Measurements from ENCODE around the gene CXCL3.

DNA sequence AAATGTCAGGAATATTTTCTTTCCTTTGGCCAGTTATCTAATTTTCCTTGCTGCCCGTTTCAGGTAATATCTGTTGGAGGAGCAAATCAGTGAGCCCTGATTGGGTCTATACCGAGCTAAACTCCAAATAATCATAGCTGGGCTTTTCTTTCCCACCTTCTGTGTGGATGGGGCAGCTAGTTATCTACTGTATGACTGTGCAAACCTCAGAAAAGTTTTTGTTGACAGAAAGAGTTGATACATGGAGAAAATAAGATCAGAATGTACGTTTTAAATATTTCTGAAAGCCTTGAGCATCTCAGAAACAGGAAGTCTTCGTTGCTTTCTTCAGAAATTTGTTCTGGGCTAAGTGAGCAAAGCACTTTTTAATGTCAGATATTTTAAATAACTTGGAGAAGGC is 33.8 kb downstream of the CXCL3 start:
- TF ChIP-seq, protein P1, sequence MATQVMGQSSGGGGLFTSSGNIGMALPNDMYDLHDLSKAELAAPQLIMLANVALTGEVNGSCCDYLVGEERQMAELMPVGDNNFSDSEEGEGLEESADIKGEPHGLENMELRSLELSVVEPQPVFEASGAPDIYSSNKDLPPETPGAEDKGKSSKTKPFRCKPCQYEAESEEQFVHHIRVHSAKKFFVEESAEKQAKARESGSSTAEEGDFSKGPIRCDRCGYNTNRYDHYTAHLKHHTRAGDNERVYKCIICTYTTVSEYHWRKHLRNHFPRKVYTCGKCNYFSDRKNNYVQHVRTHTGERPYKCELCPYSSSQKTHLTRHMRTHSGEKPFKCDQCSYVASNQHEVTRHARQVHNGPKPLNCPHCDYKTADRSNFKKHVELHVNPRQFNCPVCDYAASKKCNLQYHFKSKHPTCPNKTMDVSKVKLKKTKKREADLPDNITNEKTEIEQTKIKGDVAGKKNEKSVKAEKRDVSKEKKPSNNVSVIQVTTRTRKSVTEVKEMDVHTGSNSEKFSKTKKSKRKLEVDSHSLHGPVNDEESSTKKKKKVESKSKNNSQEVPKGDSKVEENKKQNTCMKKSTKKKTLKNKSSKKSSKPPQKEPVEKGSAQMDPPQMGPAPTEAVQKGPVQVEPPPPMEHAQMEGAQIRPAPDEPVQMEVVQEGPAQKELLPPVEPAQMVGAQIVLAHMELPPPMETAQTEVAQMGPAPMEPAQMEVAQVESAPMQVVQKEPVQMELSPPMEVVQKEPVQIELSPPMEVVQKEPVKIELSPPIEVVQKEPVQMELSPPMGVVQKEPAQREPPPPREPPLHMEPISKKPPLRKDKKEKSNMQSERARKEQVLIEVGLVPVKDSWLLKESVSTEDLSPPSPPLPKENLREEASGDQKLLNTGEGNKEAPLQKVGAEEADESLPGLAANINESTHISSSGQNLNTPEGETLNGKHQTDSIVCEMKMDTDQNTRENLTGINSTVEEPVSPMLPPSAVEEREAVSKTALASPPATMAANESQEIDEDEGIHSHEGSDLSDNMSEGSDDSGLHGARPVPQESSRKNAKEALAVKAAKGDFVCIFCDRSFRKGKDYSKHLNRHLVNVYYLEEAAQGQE (IDR thresholded peaks at IDR 0.05): no peak
- TF ChIP-seq, protein P2, sequence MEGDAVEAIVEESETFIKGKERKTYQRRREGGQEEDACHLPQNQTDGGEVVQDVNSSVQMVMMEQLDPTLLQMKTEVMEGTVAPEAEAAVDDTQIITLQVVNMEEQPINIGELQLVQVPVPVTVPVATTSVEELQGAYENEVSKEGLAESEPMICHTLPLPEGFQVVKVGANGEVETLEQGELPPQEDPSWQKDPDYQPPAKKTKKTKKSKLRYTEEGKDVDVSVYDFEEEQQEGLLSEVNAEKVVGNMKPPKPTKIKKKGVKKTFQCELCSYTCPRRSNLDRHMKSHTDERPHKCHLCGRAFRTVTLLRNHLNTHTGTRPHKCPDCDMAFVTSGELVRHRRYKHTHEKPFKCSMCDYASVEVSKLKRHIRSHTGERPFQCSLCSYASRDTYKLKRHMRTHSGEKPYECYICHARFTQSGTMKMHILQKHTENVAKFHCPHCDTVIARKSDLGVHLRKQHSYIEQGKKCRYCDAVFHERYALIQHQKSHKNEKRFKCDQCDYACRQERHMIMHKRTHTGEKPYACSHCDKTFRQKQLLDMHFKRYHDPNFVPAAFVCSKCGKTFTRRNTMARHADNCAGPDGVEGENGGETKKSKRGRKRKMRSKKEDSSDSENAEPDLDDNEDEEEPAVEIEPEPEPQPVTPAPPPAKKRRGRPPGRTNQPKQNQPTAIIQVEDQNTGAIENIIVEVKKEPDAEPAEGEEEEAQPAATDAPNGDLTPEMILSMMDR (IDR thresholded peaks at IDR 0.05; ENCODE audit: low read depth, low read length, missing input control): no peak
- no peak for TF ChIP-seq RXRA (IDR thresholded peaks at IDR 0.05)
- TF ChIP-seq, protein P3, sequence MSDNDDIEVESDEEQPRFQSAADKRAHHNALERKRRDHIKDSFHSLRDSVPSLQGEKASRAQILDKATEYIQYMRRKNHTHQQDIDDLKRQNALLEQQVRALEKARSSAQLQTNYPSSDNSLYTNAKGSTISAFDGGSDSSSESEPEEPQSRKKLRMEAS (IDR thresholded peaks at IDR 0.05): no peak
- no peak for TF ChIP-seq SP1 (IDR thresholded peaks at IDR 0.05)
- TF ChIP-seq, protein P4, sequence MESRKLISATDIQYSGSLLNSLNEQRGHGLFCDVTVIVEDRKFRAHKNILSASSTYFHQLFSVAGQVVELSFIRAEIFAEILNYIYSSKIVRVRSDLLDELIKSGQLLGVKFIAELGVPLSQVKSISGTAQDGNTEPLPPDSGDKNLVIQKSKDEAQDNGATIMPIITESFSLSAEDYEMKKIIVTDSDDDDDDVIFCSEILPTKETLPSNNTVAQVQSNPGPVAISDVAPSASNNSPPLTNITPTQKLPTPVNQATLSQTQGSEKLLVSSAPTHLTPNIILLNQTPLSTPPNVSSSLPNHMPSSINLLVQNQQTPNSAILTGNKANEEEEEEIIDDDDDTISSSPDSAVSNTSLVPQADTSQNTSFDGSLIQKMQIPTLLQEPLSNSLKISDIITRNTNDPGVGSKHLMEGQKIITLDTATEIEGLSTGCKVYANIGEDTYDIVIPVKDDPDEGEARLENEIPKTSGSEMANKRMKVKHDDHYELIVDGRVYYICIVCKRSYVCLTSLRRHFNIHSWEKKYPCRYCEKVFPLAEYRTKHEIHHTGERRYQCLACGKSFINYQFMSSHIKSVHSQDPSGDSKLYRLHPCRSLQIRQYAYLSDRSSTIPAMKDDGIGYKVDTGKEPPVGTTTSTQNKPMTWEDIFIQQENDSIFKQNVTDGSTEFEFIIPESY (IDR thresholded peaks at IDR 0.05): no peak
- no peak for TF ChIP-seq YY1 (IDR thresholded peaks at IDR 0.05)
- no peak for TF ChIP-seq JUND (IDR thresholded peaks at IDR 0.05)

Data from liver (tissue), 3 donors.